Stomach (tissue), 19 donors: Measurements from ENCODE around the gene TMPRSS2. TPM values are rescaled to one million over a fixed set of nuclear protein-coding genes. Genes with fewer than 3 reads are reported as not detected.
A peak's percentile ranks its signal among the peaks of the same experiment; 100 is the strongest.

Experiments
- DNase-seq, 2 donors: peaks; one replicate each; pipeline versions ENCODE4 v3.0.0 to v3.0.0-alpha.2; 2013 to 2019
- H3K27ac ChIP-seq, 5 donors: fragments of 200-600 bp in 4 of 5; sonication (generic) in 4 of 5; one replicate each; pipeline ENCODE4 v1.5.1; 2013 to 2019; ENCODE audit warnings: mild to moderate bottlenecking in 1 of 5, moderate library complexity in 1 of 5
- H3K27me3 ChIP-seq, 3 donors: fragments of 200-600 bp; sonication (generic); one replicate each; pipeline ENCODE4 v1.5.1; 2017 to 2019; ENCODE audit warnings: mixed run types in 1 of 3
- H3K36me3 ChIP-seq, 4 donors: fragments of 200-600 bp; sonication (generic); 1 replicate in 3 of 4; 2 replicates in 1 of 4; pipeline ENCODE4 v1.5.1; 2016 to 2019
- H3K4me1 ChIP-seq, 4 donors: fragments of 200-600 bp; sonication (generic); one replicate each; pipeline ENCODE4 v1.5.1; 2016 to 2019
- H3K4me3 ChIP-seq, 4 donors: fragments of 200-600 bp; sonication (generic) in 3 of 4; one replicate each; pipeline ENCODE4 v1.5.1; 2016 to 2019; ENCODE audit warnings: mild to moderate bottlenecking in 1 of 4
- H3K9me3 ChIP-seq, 4 donors: fragments of 200-600 bp; sonication (generic); one replicate each; pipeline ENCODE4 v1.5.1; 2016 to 2019
- EP300 ChIP-seq: sonication (generic); formaldehyde crosslinking; IDR thresholded peaks from one replicate; pipeline ENCODE4 v1.6.1; 2017; ENCODE audit warnings: antibody characterized with exemption
- POLR2A ChIP-seq, 4 donors: fragments of 450-650 bp; IDR thresholded peaks; one replicate each; pipeline ENCODE4 v1.6.1; 2016; ENCODE audit warnings: antibody characterized with exemption in 4 of 4, control low read depth in 2 of 4, mild to moderate bottlenecking in 1 of 4, moderate library complexity in 1 of 4
- POLR2AphosphoS5 ChIP-seq, 3 donors: sonication (generic); formaldehyde crosslinking; IDR thresholded peaks; one replicate each; pipeline ENCODE4 v1.6.1; 2016; ENCODE audit warnings: antibody characterized with exemption in 3 of 3
- WGBS, 5 donors: extraction: QIAGEN DNeasy Blood & Tissue Kit in 3 of 5; methylation state at CpG; one replicate each; pipeline versions ENCODE4 v1.1.5 to v1.1.7; 2013 to 2018; 5-methylcytosine and 5-hydroxymethylcytosine counted together
- intact Hi-C: fragments of 100-400 bp; cut with DNase I; formaldehyde crosslinking; loops from one replicate; pipeline ENCODE4 v1.15.1; 2023; ENCODE audit warnings: low total_unique reads
- long read RNA-seq, 10 donors: transcript quantifications; one replicate each; lab custom pipeline, GENCODE V29; 2026
- polyA plus RNA-seq, 3 donors: library from polyadenylated mRNA; stranded (reverse); fragments of 200-250 nt; gene quantifications; one replicate each; pipeline ENCODE4 v1.2.3, GENCODE V29; 2013
- total RNA-seq, 5 donors: library from RNA; depleted of rRNA; stranded (reverse); fragments of >200 nt; gene quantifications; one replicate each; pipeline versions ENCODE4 v1.1.0 to v1.2.3, GENCODE V29; 2014 to 2016
- TF ChIP-seq, protein P1 (sequence below), 7 experiments: fragments of 450-650 bp in 4 of 7; fragments of 200-600 bp in 3 of 7; sonication (generic) in 3 of 7; IDR thresholded peaks; one replicate each; pipeline ENCODE4 v1.5.1; 2016 to 2019; ENCODE audit warnings: antibody characterized with exemption in 7 of 7, control low read depth in 2 of 7, mild to moderate bottlenecking in 1 of 7
- donor health status: healthy with polysubstance abuse.
- donor health status: Bipolar disorder and iron deficiency.
- donor health status: healthy.

TMPRSS2 gene
- total RNA-seq (100 to 1,000 TPM; 102 to 554 (median 195) TPM), polyA plus RNA-seq (100 to 1,000 TPM in 1 of 3 donors, 10 to 100 TPM in 2; 58.2 to 106 (median 59.2) TPM)
- long read RNA-seq, donor 1, transcript TMPRSS2-209 (2 exons, 633 nt) = major isoform, 19 of 20 reads
- long read RNA-seq, donor 1, partial matches to known transcripts = 0 of 20 reads
- long read RNA-seq, donor 1, other reads (novel, unspliced or antisense) = 0 of 20 reads
- long read RNA-seq, donor 2, transcript TMPRSS2-201 (14 exons, 3,205 nt) = minor isoform, 6 of 20 reads
- long read RNA-seq, donor 2, transcript TMPRSS2-209 (2 exons, 633 nt) = major isoform, 13 of 20 reads
- long read RNA-seq, donor 2, partial matches to known transcripts = 0 of 20 reads
- long read RNA-seq, donor 2, other reads (novel, unspliced or antisense) = 0 of 20 reads
- long read RNA-seq, donor 3, transcript TMPRSS2-209 (2 exons, 633 nt) = major isoform, 6 of 10 reads
- long read RNA-seq, donor 3, partial matches to known transcripts = 0 of 10 reads
- long read RNA-seq, donor 3, other reads (novel, unspliced or antisense) = 0 of 10 reads
- long read RNA-seq, donor 4, partial matches to known transcripts = 0 of 2 reads
- long read RNA-seq, donor 4, other reads (novel, unspliced or antisense) = 0 of 2 reads
- long read RNA-seq, donor 5, transcript TMPRSS2-201 (14 exons, 3,205 nt) = major isoform, 6 of 7 reads
- long read RNA-seq, donor 5, partial matches to known transcripts = 0 of 7 reads
- long read RNA-seq, donor 5, other reads (novel, unspliced or antisense) = 0 of 7 reads
- long read RNA-seq, donor 6, transcript TMPRSS2-209 (2 exons, 633 nt) = major isoform, 88 of 133 reads
- long read RNA-seq, donor 6, transcript TMPRSS2-201 (14 exons, 3,205 nt) = minor isoform, 28 of 133 reads
- long read RNA-seq, donor 6, partial matches to known transcripts = 13 of 133 reads
- long read RNA-seq, donor 6, other reads (novel, unspliced or antisense) = 0 of 133 reads
- long read RNA-seq, donor 7, partial matches to known transcripts = 17 of 22 reads
- long read RNA-seq, donor 7, other reads (novel, unspliced or antisense) = 0 of 22 reads
- long read RNA-seq, donor 8, transcript TMPRSS2-201 (14 exons, 3,205 nt) = minor isoform, 12 of 58 reads
- long read RNA-seq, donor 8, transcript TMPRSS2-209 (2 exons, 633 nt) = major isoform, 15 of 58 reads
- long read RNA-seq, donor 8, partial matches to known transcripts = 31 of 58 reads
- long read RNA-seq, donor 8, other reads (novel, unspliced or antisense) = 0 of 58 reads
- long read RNA-seq, donor 9, partial matches to known transcripts = 0 of 3 reads
- long read RNA-seq, donor 9, other reads (novel, unspliced or antisense) = 0 of 3 reads
- long read RNA-seq, donor 10, partial matches to known transcripts = 0 of 7 reads
- long read RNA-seq, donor 10, other reads (novel, unspliced or antisense) = 0 of 7 reads

DNA sequence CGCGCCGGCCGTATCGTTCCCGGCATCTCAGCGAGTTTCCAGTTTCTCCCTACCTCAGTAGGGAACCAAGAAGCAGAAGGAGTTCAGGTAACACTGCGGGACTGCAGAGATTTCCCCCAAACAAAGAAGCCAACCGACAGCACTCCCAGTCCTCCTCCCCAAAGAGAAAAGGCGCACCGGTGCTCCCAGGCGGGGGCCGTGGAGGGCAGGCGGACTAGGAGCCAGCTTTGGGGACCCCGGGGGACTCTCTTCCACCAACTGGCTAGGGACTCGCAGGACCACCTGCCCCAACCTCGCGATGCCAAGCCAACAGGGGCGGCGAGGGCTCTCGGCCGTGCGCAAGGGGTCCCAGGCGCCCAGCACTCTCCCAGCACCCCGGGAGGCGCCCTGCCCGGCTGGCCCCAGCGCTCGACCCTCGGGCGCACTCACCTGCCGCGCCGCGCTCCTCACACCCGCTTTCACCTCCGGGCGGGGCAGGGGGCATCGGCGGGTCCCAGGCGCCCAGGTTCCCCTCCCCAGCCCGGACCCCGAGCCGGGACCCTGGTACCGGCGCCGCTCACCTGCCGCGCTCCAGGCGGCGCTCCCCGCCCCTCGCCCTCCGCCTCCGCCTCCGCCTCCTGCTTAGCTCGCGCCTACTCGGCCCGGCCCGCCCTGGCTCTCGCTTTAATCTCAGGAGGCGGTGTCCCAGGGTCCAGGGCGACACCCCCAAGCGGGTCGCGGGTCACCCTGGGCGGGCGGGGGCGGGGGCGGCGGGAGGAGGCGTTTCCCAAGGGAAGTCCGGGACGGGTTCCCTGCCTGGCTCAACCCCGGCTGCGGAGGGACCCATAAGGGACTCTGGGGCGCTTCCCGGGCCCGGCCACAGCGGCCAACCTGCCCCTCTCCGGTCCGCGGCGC, at the start of gene TMPRSS2:
Gene TMPRSS2, minus strand, starts transcription at position 638 of the 894 bp plus-strand sequence. CDS start 10,025 bp downstream, outside the sequence.
- peaks cover 8 to 61% (median 38%) of the 10 kb centered on the region in 4 donors for H3K4me1 ChIP-seq
- peak within 1 kb of the TSS; percentile 88 to 97 (median 93) for H3K27ac ChIP-seq
- peak; percentile 92 to 93 for DNase-seq
- peak within 1 kb of the TSS; percentile 49 to 62 (median 58) for H3K4me3 ChIP-seq
- 1 to 2% (median 1%) methylated on average over 27 to 85 of the region's 85 CpGs for WGBS, 5 donors
- peaks cover 3 to 83% (median 28%) of the 10 kb centered on the region in 3 donors for H3K27me3 ChIP-seq
- no peaks in the 10 kb centered on the region for H3K36me3 ChIP-seq
- no peaks in the 10 kb centered on the region for H3K9me3 ChIP-seq
- TF ChIP-seq POLR2AphosphoS5 (IDR thresholded peaks at IDR 0.05) (peak in 2 of 3 donors; percentile 94 to 95), POLR2A (IDR thresholded peaks at IDR 0.05) (peak in 1 of 4 donors; percentile 46)
- TF ChIP-seq, protein P1, sequence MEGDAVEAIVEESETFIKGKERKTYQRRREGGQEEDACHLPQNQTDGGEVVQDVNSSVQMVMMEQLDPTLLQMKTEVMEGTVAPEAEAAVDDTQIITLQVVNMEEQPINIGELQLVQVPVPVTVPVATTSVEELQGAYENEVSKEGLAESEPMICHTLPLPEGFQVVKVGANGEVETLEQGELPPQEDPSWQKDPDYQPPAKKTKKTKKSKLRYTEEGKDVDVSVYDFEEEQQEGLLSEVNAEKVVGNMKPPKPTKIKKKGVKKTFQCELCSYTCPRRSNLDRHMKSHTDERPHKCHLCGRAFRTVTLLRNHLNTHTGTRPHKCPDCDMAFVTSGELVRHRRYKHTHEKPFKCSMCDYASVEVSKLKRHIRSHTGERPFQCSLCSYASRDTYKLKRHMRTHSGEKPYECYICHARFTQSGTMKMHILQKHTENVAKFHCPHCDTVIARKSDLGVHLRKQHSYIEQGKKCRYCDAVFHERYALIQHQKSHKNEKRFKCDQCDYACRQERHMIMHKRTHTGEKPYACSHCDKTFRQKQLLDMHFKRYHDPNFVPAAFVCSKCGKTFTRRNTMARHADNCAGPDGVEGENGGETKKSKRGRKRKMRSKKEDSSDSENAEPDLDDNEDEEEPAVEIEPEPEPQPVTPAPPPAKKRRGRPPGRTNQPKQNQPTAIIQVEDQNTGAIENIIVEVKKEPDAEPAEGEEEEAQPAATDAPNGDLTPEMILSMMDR (IDR thresholded peaks at IDR 0.05) = no peak
- intact Hi-C loops = no loop called here

DNA sequence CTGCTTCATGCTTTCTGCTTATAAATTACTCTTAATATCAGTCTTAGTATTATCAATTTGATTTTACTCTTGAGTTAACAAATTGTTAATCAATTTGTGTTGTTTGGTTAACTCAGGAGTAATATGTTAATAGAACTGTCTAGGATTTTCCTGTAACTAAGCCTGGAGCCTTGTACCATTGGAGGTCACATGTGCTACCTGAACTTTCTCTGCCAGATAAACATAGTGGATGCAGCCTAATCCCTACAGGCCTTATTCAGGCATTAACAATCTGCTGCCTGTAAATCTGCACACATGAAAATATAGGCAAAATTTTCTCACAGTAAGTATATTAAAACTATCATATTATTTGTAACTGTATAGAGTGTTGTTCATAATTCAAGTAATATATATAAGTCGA, 47.1 kb upstream of the TMPRSS2 start:
- H3K27ac ChIP-seq = peak overlapping the region in 3 of 5 donors; percentile 38 to 43 (median 43)
- no peak for TF ChIP-seq POLR2A (IDR thresholded peaks at IDR 0.05)
- TF ChIP-seq, protein P1 (IDR thresholded peaks at IDR 0.05) = no peak
- no peak for TF ChIP-seq POLR2AphosphoS5 (IDR thresholded peaks at IDR 0.05)
- TF ChIP-seq EP300 = no peak
- H3K4me1 ChIP-seq = peaks cover 0 to 30% (median 17%) of the 10 kb centered on the region in 4 donors
- no peak for DNase-seq
- 59 to 84% (median 68%) methylated on average over 1 of the region's 1 CpG for WGBS, 5 donors
- no peaks in the 10 kb centered on the region for H3K9me3 ChIP-seq
- peaks cover 0 to 5% (median 0%) of the 10 kb centered on the region in 3 donors for H3K27me3 ChIP-seq
- intact Hi-C loops = no loop called here
- H3K36me3 ChIP-seq = no peaks in the 10 kb centered on the region
- H3K4me3 ChIP-seq = no peak overlapping the region

- 71 to 89% (median 83%) methylated on average over 6 of the region's 6 CpGs for WGBS, 5 donors
- no peak for DNase-seq
- Histone ChIP-seq H3K4me1 (peaks cover 0 to 19% (median 7%) of the 10 kb centered on the region in 4 donors), H3K4me3 (no peak overlapping the region), H3K27ac (peak overlapping the region in 1 of 5 donors; percentile 57), H3K27me3 (peaks cover 0 to under 1% (median 0%) of the 10 kb centered on the region in 3 donors), H3K9me3 (no peaks in the 10 kb centered on the region), H3K36me3 (no peaks in the 10 kb centered on the region)
- intact Hi-C loops = no loop called here
- no peak for TF ChIP-seq POLR2AphosphoS5 (IDR thresholded peaks at IDR 0.05)
- TF ChIP-seq, protein P1 (IDR thresholded peaks at IDR 0.05) = no peak
- no peak for TF ChIP-seq EP300
- TF ChIP-seq POLR2A (IDR thresholded peaks at IDR 0.05) = no peak
Measured at GRCh38 chr21:41552254-41552653, 44.3 kb upstream of the TMPRSS2 start.
